Fibroblast of lung (primary cell): ENCODE results near the gene SIX3. TPM values are rescaled to one million over a fixed set of nuclear protein-coding genes. Genes with fewer than 3 reads are reported as not detected.

Experiments used
- DNase-seq, 2 donors: peaks; one replicate each; pipeline versions ENCODE4 v3.0.0 to v3.0.0-alpha.2; 2010; ENCODE audit warnings: low read depth in 2 of 2
- H2AFZ ChIP-seq: 2 replicates; pipeline ENCODE4 v1.5.1; 2012; ENCODE audit warnings: low read length, control low read depth, inconsistent platforms
- H3K27ac ChIP-seq: 2 replicates; pipeline ENCODE4 v1.5.1; 2011; ENCODE audit warnings: low read length, control low read depth; ENCODE audit not compliant: insufficient read depth
- H3K27me3 ChIP-seq: 2 replicates; pipeline ENCODE4 v1.5.1; 2011; ENCODE audit warnings: mild to moderate bottlenecking, low read length; ENCODE audit not compliant: control insufficient read depth, insufficient read depth
- H3K36me3 ChIP-seq: 2 replicates; pipeline ENCODE4 v1.5.1; 2011; ENCODE audit warnings: low read length; ENCODE audit not compliant: control insufficient read depth, insufficient read depth
- H3K4me1 ChIP-seq: 2 replicates; pipeline ENCODE4 v1.5.1; 2011; ENCODE audit warnings: low read length; ENCODE audit not compliant: control insufficient read depth, insufficient read depth; ENCODE audit errors: extremely low read depth
- H3K4me2 ChIP-seq: 2 replicates; pipeline ENCODE4 v1.5.1; 2011; ENCODE audit warnings: low read length, control low read depth; ENCODE audit not compliant: insufficient read depth; ENCODE audit errors: extremely low read depth
- H3K4me3 ChIP-seq, 4 experiments: fragments of 200-600 bp in 1 of 4; sonication (generic) in 1 of 4; replicated peaks in 1 of 4; 2 replicates each; pipeline ENCODE4 v1.5.1; 2011 to 2016; ENCODE audit warnings: low read length in 4 of 4, low read depth in 3 of 4, mild to moderate bottlenecking in 3 of 4, control low read depth in 2 of 4, inconsistent platforms in 1 of 4, mixed read lengths in 1 of 4; ENCODE audit not compliant: insufficient read depth in 1 of 4; ENCODE audit errors: control extremely low read depth in 1 of 4
- H3K79me2 ChIP-seq: 2 replicates; pipeline ENCODE4 v1.5.1; 2012; ENCODE audit warnings: mild to moderate bottlenecking, low read length, inconsistent platforms; ENCODE audit not compliant: control insufficient read depth, insufficient read depth
- H3K9ac ChIP-seq: 2 replicates; pipeline ENCODE4 v1.5.1; 2011; ENCODE audit warnings: mild to moderate bottlenecking, low read length, control low read depth; ENCODE audit not compliant: insufficient read depth
- H3K9me3 ChIP-seq: 2 replicates; pipeline ENCODE4 v1.5.1; 2012; ENCODE audit warnings: low read depth, low read length; ENCODE audit not compliant: control insufficient read depth, insufficient read depth
- H4K20me1 ChIP-seq: 2 replicates; pipeline ENCODE4 v1.5.1; 2011; ENCODE audit warnings: low read length; ENCODE audit not compliant: control insufficient read depth, insufficient read depth; ENCODE audit errors: extremely low read depth
- CTCF ChIP-seq, 2 donors: IDR thresholded peaks in 1 of 2; conservative IDR thresholded peaks in 1 of 2; 1 replicate in 1 of 2; 2 replicates in 1 of 2; pipeline ENCODE4 v1.5.1; 2011 to 2012; ENCODE audit warnings: low read length in 2 of 2, control low read depth in 1 of 2, inconsistent platforms in 1 of 2, low read depth in 1 of 2, mild to moderate bottlenecking in 1 of 2
- EZH2 ChIP-seq: IDR thresholded peaks from 2 replicates; pipeline ENCODE4 v1.5.1; 2012; ENCODE audit warnings: low read length, control low read depth, mild to moderate bottlenecking; ENCODE audit errors: missing control alignments
- polyA plus RNA-seq, 2 donors: library from polyadenylated mRNA; depleted of rRNA in 1 of 2; stranded (reverse) in 1 of 2; unstranded in 1 of 2; fragments of >200 nt; gene quantifications; 2 replicates each; pipeline ENCODE4 v1.2.1, GENCODE V29; 2011 to 2012; ENCODE audit warnings: missing spikeins in 1 of 2
- total RNA-seq: library from RNA; depleted of rRNA; stranded (reverse); fragments of >200 nt; gene quantifications from 2 replicates; pipeline ENCODE4 v1.2.1, GENCODE V29; 2014

The SIX3 gene
- total and polyA plus RNA-seq, 2 donors (not counting 1 experiment from before 2014, with no cell fraction given) = not detected

- Histone ChIP-seq H3K4me2 (no peak overlapping the region), H3K27me3 (peaks cover 43% of the 10 kb centered on the region), H3K9ac (no peak overlapping the region), H3K27ac (no peak overlapping the region), H2AFZ (no peak overlapping the region), H3K79me2 (no peaks in the 10 kb centered on the region), H3K36me3 (no peaks in the 10 kb centered on the region), H3K9me3 (no peaks in the 10 kb centered on the region), H3K4me1 (no peaks in the 10 kb centered on the region), H3K4me3 (no peak overlapping the region), H4K20me1 (no peaks in the 10 kb centered on the region)
- TF ChIP-seq EZH2 = no peak
- no peak for TF ChIP-seq CTCF (conservative IDR thresholded peaks at IDR 0.05 in 1 of 2, IDR thresholded peaks at IDR 0.05 in 1 of 2; ENCODE audit: low read depth in 1 of 2, low read length in 2 of 2)
- DNase-seq = no peak
Measured at GRCh38 chr2:44922776-44923175, 18.7 kb upstream of the SIX3 start.

- TF ChIP-seq CTCF (conservative IDR thresholded peaks at IDR 0.05 in 1 of 2, IDR thresholded peaks at IDR 0.05 in 1 of 2; ENCODE audit: low read depth in 1 of 2, low read length in 2 of 2) (no peak), EZH2 (peak; percentile 44)
- Histone ChIP-seq H3K4me2 (no peak overlapping the region), H3K27me3 (peaks cover 67% of the 10 kb centered on the region), H4K20me1 (no peaks in the 10 kb centered on the region), H3K36me3 (no peaks in the 10 kb centered on the region), H3K4me3 (no peak overlapping the region), H3K9ac (no peak overlapping the region), H2AFZ (no peak overlapping the region), H3K27ac (no peak overlapping the region), H3K4me1 (no peaks in the 10 kb centered on the region), H3K9me3 (no peaks in the 10 kb centered on the region), H3K79me2 (no peaks in the 10 kb centered on the region)
- DNase-seq = no peak
Measured at GRCh38 chr2:44925561-44926136, 15.9 kb upstream of the SIX3 start.

GRCh38 chr2:44926957-44927356, 14.5 kb upstream of the SIX3 start:
- no peak overlapping the region for H3K9ac ChIP-seq
- H3K9me3 ChIP-seq = no peaks in the 10 kb centered on the region
- H3K36me3 ChIP-seq = no peaks in the 10 kb centered on the region
- no peaks in the 10 kb centered on the region for H3K4me1 ChIP-seq
- H2AFZ ChIP-seq = no peak overlapping the region
- H3K4me3 ChIP-seq = no peak overlapping the region
- no peak overlapping the region for H3K27ac ChIP-seq
- H4K20me1 ChIP-seq = no peaks in the 10 kb centered on the region
- H3K79me2 ChIP-seq = no peaks in the 10 kb centered on the region
- H3K4me2 ChIP-seq = no peak overlapping the region
- H3K27me3 ChIP-seq = peaks cover 73% of the 10 kb centered on the region
- DNase-seq = no peak
- TF ChIP-seq EZH2 (peak; percentile 78), CTCF (conservative IDR thresholded peaks at IDR 0.05 in 1 of 2, IDR thresholded peaks at IDR 0.05 in 1 of 2; ENCODE audit: low read depth in 1 of 2, low read length in 2 of 2) (no peak)
